ENCODE measurements around the gene TMC4. TPM values are rescaled to one million over a fixed set of nuclear protein-coding genes. Genes with fewer than 3 reads are reported as not detected.

The TMC4 gene
- total and polyA plus RNA-seq, 2 experiments from 2014 or later: 2.3 to 7.8 TPM

- no peak for TF ChIP-seq ZNF462 (CRISPR knock-in tag; IDR thresholded peaks at IDR 0.05)
Measured at GRCh38 chr19:54191811-54192453, 19.0 kb upstream of the TMC4 start (continued).

DNA sequence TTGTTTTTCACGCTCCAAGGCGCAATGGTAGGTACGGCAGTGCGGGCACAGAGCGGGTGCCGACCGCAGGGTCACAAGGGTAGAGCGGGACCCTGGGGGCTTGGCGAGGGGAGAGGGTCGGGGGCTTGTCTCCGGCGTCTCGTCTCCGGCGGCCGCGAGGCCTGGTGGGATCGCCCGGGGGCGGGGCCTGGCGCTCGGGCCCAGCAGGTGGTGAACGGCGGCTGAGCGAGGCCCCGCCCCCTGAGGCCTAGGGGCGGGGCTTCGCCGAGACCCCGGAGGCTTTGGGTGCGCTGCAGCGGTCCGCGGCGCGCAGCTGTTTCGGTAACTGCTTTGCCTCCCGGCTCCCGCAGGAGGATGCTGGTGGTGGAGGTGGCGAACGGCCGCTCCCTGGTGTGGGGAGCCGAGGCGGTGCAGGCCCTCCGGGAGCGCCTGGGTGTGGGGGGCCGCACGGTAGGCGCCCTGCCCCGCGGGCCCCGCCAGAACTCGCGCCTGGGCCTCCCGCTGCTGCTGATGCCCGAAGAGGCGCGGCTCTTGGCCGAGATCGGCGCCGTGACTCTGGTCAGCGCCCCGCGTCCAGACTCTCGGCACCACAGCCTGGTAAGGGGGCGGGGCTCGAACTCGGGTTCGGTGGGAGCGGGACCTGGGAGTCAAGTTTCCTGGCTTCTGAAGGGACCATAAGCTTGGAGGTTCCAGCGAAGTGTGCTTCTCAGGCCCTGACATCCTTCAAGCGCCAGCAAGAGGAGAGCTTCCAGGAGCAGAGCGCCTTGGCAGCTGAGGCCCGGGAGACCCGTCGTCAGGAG is 18.3 kb upstream of the TMC4 start, which contains the start of gene TSEN34:
TSEN34 (plus strand) TSS at position 298 of the 800 bp plus-strand sequence; CDS start at position 355, 57 bp downstream.
- peak within 1 kb of the TSS; percentile 86; the same call in 1 of the 2 replicates for H2AFZ ChIP-seq
- peaks cover 43% of the 10 kb centered on the region for H3K79me2 ChIP-seq (replicated peaks; ENCODE audit: insufficient read depth)
- no peaks in the 10 kb centered on the region for H3K9me2 ChIP-seq (ENCODE audit: insufficient read depth)
- Mint-ChIP-seq H3K9me3 (no peaks in the 10 kb centered on the region; the same call in 2 of the 3 replicates), H3K4me1 (peaks cover 26% of the 10 kb centered on the region), H3K27ac (peak within 1 kb of the TSS; percentile 100), H3K36me3 (ENCODE audit: low read depth) (peaks cover 49% of the 10 kb centered on the region), H3K4me3 (peak within 1 kb of the TSS; percentile 88), H3K27me3 (ENCODE audit: insufficient read depth, low read depth, poor library complexity) (peaks cover 18% of the 10 kb centered on the region)
- H3K4me3 ChIP-seq: peak within 1 kb of the TSS; percentile 97
- peak within 1 kb of the TSS; percentile 94 for H3K27ac ChIP-seq (ENCODE audit: low read depth)
- ATAC-seq: peak; percentile 18
- H3K4me2 ChIP-seq: peak within 1 kb of the TSS; percentile 98
- peaks cover 18% of the 10 kb centered on the region for H3F3A ChIP-seq (replicated peaks; ENCODE audit: low read depth)
- H4K20me1 ChIP-seq (replicated peaks; ENCODE audit: insufficient read depth): peaks cover 13% of the 10 kb centered on the region
- DNase-seq (ENCODE audit: low spot score): peak; percentile 88
- H3K4me1 ChIP-seq (ENCODE audit: insufficient read depth): peaks cover 7% of the 10 kb centered on the region; the same call in 1 of the 2 replicates
- no peaks in the 10 kb centered on the region for H3K27me3 ChIP-seq (ENCODE audit: insufficient read depth)
- peaks cover 18% of the 10 kb centered on the region for H3K36me3 ChIP-seq (ENCODE audit: insufficient read depth)
- no peak for TF ChIP-seq EZH2phosphoT487 (IDR thresholded peaks at IDR 0.05; ENCODE audit: unreplicated experiment)
- TF ChIP-seq CREB1 (CRISPR knock-in tag; IDR thresholded peaks at IDR 0.05; ENCODE audit: low read depth): peak; percentile 43; the same call in 1 of the 2 replicates
- peak; percentile 86 for TF ChIP-seq POLR2AphosphoS5 (IDR thresholded peaks at IDR 0.05; ENCODE audit: low read depth)
- no peak for TF ChIP-seq ZNF462 (CRISPR knock-in tag; IDR thresholded peaks at IDR 0.05)
- TF ChIP-seq, protein P1, sequence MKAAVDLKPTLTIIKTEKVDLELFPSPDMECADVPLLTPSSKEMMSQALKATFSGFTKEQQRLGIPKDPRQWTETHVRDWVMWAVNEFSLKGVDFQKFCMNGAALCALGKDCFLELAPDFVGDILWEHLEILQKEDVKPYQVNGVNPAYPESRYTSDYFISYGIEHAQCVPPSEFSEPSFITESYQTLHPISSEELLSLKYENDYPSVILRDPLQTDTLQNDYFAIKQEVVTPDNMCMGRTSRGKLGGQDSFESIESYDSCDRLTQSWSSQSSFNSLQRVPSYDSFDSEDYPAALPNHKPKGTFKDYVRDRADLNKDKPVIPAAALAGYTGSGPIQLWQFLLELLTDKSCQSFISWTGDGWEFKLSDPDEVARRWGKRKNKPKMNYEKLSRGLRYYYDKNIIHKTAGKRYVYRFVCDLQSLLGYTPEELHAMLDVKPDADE (IDR thresholded peaks at IDR 0.05): no peak
